GM21786 (cell line): ENCODE data around the gene GOLGA6L26.
"Not testable (repeated sequence)": the region's sequence is repeated elsewhere in the genome, so short reads cannot be mapped to it uniquely, and the experiment has no call there.

Experiments used
- ATAC-seq: cut with Tn5 transposase; IDR thresholded peaks from one replicate; pipeline ENCODE4 v1.9.1; 2021; ENCODE audit not compliant: unreplicated experiment

The GOLGA6L26 gene, protein sequence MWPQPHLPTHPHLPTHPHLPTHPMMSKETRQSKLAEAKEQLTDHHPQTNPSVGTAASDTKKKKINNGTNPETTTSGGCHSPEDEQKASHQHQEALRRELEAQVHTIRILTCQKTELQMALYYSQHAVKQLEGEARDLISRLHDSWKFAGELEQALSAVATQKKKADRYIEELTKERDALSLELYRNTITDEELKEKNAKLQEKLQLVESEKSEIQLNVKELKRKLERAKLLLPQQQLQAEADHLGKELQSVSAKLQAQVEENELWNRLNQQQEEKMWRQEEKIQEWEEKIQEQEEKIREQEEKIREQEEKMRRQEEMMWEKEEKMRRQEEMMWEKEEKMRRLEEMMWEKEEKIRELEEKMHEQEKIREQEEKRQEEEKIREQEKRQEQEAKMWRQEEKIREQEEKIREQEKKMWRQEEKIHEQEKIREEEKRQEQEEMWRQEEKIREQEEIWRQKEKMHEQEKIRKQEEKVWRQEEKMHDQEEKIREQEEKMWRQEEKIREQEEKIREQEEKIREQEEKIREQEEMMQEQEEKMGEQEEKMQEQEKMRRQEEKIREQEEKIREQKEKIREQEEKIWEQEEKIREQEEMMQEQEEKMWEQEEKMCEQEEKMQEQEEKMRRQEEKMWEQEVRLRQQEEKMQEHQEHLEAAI

DNA sequence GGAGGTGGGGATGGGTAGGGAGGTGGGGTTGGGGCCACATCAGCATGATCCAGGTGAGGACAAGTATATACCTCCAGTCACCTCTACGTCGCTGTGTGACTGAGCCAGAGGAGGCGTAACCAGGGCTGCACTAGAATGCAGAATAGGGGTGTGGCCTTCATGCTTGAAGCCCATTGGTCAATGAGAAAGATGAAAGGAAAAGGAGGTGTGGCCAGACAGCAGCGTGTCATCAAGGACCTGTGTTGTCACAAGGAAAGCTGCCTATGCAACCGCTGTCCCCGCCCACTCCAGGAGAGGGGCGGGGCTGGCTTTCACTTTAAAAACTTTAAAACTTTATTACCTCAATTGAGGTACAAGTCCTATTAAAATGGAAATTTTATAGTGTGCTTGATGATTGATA, at the start of gene GOLGA6L26:
GOLGA6L26 (minus strand) TSS at position 101 of the 400 bp plus-strand sequence; CDS start at position 40, 61 bp downstream.
- ATAC-seq = not testable (repeated sequence)

DNA sequence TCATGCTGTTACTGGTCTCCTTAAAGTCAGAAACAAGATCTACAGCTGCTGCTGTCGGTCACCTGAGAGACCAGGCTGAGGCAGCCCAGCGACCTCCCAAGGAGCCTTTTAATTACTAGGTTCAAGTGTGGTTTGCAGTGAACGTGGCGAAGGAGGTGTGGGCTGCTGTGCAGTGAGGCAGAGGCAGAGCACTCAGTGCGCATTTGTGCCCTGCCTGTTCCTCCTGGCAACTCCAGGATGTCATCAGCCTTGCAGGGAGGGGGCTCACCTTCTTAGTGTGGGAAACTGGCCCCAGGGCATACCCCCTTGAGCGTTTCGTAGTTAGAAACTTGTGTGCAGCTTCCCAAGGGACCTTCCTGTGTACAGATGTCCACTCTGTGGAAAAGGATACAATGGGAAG, 47.2 kb upstream of the GOLGA6L26 start:
- ATAC-seq = not testable (repeated sequence)

DNA sequence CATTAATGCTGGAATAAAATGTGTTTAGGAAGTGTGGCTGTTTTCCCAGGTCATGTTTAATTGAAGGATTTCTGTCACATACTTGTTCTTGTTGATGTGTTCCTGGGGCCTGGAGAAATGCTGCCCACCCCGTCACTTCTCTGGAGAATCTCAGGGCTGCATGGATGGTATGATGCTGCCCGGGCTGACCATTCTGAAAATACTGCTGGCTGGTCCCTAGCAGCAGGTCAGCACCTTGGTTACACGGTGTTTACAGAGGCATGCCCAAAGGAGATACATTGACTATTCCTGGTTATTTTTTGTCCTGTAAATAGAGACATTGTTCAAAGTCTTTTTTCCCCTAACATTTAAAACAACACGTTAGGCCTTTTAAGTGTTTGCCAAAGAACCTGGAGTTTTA, 46.7 kb upstream of the GOLGA6L26 start:
- not testable (repeated sequence) for ATAC-seq

DNA sequence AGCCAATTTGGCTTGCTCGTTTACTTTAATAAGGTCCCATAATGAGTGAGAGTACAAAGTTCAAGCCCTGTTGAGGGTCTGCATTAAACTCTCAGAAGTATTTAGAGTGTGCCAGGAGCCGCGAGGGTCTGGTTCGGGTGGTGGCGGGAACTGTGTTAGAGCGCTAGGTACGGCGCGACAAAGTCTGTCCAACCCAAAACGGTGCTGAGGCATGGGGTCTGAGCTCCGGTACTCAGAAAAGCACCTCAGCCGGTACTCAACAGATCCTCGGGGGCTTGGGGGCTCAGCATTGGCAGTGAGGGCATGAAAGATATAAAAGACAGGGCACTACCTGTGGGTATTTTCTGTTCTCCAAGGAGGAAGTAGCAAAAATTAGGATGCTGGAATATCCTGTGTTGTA, 45.0 kb upstream of the GOLGA6L26 start:
- not testable (repeated sequence) for ATAC-seq

DNA sequence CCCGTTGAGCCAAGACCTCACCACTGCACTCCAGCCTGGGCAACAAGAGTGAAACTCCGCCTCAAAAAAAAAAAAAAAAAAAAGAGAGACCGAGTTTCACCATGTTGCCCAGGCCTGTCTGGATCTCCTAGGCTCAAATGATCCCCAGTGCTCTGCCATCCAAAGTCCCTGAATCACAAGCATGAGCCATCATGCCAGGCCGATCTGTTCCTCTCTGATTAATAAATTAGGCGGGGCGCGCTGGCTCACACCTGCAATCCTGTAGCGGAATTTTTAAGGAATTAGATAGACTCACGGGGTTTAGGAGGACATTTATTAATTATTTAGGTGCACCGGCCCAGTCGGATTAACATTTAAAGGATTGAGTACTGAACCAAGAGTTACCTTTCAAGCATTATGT, 40.2 kb upstream of the GOLGA6L26 start:
- ATAC-seq = not testable (repeated sequence)

DNA sequence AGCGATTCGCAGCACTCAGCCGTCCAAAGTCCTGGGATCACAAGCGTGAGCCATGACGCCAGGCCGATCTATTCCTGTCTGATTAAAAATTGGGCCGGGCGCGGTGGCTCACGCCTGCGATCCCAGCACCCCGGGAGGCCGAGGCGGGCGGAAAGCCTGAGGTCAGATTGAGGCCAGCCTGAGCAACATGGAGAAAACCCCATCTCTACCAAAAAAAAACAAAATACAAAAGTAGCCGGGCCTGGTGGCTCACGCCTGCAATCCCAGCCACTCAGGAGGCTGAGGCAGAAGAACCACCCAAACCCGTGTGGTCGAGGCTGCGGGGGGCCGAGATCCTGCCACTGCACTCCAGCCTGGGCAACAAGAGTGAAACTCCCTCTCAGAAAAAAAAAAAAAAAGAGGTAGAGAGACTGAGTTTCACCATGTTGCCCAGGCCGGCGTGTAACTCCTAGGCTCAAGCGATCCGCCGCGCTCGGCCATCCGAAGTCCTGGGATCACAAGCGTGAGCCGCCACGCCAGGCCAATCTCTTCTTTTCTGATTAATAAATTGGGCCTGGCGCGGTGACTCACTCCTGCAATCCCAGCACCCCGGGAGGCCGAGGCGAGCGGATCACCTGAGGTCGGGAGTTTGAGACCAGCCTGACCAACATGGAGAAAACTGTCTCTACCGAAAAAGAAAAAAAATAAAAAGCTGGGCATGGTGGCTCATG, 39.0 kb upstream of the GOLGA6L26 start:
- ATAC-seq = not testable (repeated sequence)

DNA sequence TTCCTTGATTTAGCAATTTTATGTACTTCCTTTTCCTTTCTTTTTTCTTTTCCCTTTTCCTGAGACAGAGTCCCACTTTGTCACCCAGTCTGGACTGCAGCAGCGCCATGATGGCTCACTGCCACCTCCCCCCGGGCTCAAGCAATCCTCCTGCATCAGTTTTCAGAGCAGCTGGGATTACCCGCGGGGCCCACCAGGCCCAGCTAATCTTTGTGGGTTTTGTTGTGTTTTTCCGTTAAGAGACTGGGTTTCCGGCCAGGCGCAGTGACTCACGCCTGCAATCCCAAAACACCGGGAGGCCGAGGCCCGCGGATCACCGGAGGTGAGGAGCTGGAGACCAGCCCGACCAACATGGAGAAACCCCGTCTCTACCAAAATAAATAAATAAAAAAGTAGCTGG, 38.3 kb upstream of the GOLGA6L26 start:
- no peak for ATAC-seq

DNA sequence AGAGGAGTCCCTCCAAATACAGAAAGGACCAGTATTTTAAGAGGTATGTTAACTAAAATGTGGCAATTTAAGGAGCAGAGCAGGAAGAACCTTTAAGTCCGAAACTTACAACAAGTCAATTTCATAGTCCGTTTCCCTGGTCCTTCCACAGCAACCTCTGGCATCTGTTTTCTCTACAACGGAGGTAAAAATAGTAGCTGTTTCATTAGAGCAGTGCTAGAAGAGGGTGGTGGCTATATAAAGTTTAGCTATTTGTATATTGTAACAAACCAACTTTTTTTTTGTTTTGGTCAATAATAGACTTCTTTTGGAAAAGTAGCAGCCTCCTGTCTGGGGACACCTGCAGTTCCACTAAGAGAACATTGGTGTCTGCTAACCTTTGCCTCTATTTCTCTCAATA, 37.9 kb upstream of the GOLGA6L26 start:
- ATAC-seq = not testable (repeated sequence)

DNA sequence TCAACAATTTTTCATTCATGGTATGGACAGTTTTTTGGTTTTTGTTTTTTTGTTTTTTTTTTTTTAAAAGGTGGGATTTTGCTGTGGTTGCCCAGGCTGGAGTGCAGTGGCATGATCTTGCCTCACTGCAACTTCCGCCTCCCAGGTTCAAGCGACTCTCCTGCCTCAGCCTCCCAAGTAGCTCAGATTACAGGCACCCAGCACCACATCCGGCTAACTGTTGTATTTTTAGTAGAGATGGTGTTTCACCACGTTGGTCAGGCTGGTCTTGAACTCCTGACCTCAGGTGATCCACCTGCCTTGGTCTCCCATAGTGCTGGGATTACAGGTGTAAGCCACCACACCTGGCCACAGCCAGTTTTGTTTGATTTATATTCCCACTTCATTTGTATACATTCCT, 37.1 kb upstream of the GOLGA6L26 start:
- ATAC-seq = not testable (repeated sequence)

DNA sequence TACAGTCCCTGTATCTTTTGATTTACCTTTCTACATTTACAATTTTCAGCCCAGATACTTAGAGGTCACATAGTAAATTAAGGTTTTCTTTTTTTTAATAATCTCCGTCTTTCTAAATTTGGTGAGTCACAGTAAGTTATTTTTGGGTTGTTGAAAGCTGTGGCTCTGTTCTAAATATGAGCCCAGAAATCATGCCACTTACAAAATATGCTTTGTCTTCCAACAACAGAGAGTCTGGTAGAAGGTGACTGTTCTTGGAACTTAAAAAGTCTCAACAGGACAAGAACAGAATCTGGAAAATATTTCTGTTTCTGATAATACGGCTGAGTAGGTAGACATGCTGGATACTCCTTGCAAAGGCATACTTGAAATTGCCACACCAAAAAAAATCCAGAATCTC, 36.6 kb upstream of the GOLGA6L26 start:
- ATAC-seq = no peak

DNA sequence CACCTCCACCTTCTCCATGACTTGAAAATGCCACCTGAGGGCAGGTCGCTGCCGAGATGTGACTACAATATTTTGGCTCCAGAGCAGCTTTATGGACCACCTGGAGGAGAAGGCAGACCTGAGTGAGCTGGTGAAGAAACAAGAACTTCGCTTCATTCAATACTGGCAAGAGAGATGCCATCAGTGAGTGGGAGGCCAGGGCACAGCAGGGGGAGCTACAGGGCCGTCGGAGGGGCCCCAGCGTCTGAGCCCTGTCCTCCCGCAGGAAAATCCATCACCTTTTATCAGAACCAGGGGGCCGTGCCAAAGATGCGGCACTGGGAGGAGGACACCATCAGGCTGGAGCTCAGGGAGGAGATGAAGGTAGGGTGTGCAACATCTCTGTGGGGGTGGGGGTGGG, 30.3 kb upstream of the GOLGA6L26 start:
- not testable (repeated sequence) for ATAC-seq

DNA sequence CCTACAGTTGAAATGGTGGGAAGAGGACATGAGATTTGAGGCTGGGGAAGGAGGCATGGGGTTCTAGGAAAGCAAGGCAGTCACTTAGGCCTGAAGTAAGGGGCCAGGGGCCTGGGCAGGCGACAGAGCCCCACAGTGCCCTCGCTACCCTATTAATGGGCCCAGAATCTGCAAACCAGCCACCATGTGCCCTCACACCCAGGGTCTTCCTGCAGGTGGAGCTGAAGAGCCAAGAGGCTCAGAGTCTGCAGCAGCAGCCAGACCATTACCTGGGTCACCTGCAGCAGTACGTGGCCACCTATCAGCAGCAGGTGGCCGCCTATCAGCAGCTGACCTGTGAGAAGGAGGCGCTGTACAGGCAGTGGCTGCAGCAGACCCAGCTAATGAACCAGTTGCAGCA, 28.6 kb upstream of the GOLGA6L26 start:
- ATAC-seq = not testable (repeated sequence)

DNA sequence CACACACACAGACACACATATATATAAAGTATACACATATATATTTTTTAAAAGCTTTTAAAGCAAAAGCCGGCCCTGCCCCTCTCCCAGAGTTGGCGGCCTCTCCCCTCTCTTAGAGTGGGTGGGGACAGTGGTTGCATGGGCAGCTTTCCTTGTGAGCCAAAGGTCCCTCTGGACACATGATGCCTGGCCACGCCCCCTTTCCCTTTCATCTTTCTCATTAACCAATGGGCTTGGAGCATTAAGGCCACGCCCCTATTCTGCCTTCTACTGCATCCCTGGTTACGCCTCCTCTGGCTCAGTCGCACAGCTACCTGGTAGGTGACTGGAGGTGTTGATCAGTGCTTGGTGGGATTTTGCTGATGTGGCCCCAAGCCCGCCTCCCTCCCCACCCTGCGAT, 20.5 kb upstream of the GOLGA6L26 start, which contains the start of gene GOLGA8S:
GOLGA8S (plus strand) TSS at position 301 of the 400 bp plus-strand sequence; CDS start at position 363, 62 bp downstream.
- not testable (repeated sequence) for ATAC-seq

DNA sequence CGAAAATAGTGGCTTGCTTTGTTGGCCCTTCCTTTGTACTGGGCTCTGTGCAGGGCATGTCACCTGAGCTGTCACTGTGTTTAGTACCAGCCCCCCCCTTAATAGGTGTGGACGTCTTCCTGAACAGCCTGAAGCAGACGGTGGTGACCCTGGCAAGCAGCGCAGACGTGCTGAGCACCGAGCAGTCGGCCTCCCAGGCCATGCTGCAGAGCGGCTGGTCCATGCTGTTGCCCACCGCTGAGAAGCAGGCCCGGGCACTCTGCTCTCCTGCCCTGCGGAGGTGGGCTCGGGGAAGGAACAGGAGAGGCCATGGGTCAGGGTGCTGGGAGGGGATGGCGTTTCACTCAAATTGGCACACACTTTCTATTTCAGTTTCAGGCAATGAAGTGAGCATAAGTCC, 22.8 kb downstream of the GOLGA6L26 start:
- not testable (repeated sequence) for ATAC-seq

DNA sequence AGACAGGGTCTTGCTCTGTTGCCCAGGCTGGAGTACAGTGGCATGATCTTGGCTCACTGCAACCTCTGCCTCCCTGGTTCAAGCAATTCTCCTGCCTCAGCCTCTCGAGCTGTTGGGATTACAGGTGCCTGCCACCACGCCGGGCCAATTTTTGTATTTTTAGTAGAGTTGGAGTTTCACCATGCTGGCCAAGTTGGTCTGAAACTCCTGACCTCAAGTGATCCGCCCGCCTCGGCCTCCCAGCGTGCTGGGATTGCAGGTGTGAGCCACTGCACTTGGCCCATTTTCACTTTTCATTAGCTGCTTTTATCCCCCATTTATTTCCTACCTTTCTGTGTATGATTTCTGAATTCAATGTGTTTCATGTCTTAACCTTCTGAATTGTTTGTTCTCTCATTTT, 28.1 kb downstream of the GOLGA6L26 start:
- not testable (repeated sequence) for ATAC-seq

DNA sequence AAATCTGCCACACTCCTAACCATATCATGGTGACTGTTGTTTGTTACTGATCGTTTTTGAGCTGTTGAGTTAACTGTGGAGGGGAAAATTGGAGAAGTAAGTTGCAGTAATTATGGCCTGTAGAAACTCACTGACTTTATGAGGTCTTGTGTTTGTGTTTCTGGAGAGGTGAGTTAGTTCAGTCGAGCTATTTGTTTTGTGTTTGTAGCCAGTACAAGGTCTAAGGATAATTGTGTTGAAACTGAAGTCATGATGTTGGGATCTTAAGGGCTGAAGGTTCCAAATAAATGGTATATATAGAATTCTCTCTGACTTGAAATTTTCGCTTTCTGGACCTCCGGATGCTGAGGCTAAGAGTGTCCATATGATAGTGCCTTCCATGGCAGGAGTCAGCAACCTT, 29.2 kb downstream of the GOLGA6L26 start:
- not testable (repeated sequence) for ATAC-seq

DNA sequence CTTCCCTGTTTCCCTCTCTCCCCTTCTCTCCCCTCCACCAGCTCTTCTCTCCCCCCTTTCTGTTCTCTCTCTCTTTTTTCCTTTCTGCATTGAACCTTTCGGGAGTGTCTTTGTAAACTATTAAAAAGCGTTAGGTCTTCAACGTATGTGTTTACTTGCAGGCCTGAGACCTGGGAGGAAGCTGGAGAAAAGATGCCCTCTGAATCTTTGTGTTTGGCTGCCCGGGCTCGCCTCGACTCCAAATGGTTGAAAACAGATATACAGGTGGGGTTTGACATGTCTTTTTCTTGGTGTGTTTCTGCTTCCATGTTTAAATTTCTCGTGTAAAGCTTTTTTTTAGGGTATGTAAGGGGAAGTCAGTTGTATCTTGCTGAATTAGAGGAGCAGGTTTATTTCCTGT, 29.7 kb downstream of the GOLGA6L26 start:
- ATAC-seq = not testable (repeated sequence)

DNA sequence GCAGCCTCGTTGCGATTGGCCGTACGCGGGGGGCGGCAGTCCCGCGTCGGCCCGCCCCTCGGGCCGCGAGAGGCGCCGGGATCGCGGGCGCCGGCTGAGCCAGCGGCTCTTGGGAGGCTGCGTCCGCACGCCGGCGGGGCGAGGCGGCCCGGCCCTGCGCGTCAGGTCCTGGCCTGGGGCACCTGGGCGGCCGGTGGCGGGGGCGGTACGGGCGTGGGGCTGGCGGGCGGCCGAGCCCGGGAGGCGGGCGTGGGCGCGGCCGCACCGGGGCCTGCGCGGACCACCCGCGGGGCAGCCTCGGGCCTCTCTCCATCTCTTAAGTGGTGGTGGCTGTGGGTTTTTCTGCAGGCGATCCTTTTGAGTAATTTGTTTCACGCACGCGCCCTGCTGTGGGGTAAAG, 30.3 kb downstream of the GOLGA6L26 start:
- ATAC-seq = not testable (repeated sequence)

DNA sequence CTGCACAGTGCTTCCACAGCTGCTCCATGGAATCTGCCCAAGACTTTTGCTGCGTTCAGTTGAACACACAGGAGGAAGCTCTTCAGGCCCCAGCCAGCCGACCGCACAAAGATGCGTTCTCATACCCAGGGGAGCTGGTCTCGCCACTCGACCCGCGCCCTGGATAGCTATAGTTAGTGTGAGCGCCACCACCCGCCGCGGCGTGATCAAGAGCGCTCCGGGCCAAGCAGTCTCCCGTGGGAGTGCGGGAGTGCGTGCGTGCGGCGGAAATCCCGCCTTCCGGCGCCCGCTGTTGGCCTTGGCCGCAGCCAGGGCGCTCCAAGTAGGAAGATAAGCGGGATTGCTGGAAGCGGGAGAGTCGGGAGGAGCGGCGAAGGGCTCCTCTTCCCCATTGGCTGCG, 30.8 kb downstream of the GOLGA6L26 start:
- ATAC-seq = not testable (repeated sequence)
